HG02759 (cell line): Measurements from ENCODE around the gene NSG2.
"Not testable (repeated sequence)": the region's sequence is repeated elsewhere in the genome, so short reads cannot be mapped to it uniquely, and the experiment has no call there.

Experiments
- ATAC-seq: cut with Tn5 transposase; IDR thresholded peaks from one replicate; pipeline ENCODE4 v1.9.1; 2021; ENCODE audit warnings: mild to moderate bottlenecking, moderate library complexity; ENCODE audit not compliant: unreplicated experiment

The NSG2 gene

GRCh38 chr5:174045470-174046025 lies at the start of gene NSG2:
NSG2 (plus strand) TSS chr5:174045706; CDS start chr5:174046756, 1,050 bp downstream.
- ATAC-seq = peak; percentile 92

- ATAC-seq = no peak
Observed at GRCh38 chr5:173997331-173997730, 48.2 kb upstream of the NSG2 start.

GRCh38 chr5:173998531-173998930 lies 47.0 kb upstream of the NSG2 start:
- no peak for ATAC-seq

- ATAC-seq = no peak
Observed at GRCh38 chr5:174000076-174000475, 45.4 kb upstream of the NSG2 start.

GRCh38 chr5:174003795-174004194 lies 41.7 kb upstream of the NSG2 start:
- no peak for ATAC-seq

- no peak for ATAC-seq
Observed at GRCh38 chr5:174008922-174009321, 36.6 kb upstream of the NSG2 start.

GRCh38 chr5:174010365-174010764 lies 35.1 kb upstream of the NSG2 start:
- no peak for ATAC-seq

GRCh38 chr5:174011441-174011840 lies 34.1 kb upstream of the NSG2 start:
- ATAC-seq = no peak

- not testable (repeated sequence) for ATAC-seq
Observed at GRCh38 chr5:174020069-174020927, 25.2 kb upstream of the NSG2 start.

- no peak for ATAC-seq
Observed at GRCh38 chr5:174020928-174021304, 24.6 kb upstream of the NSG2 start.

- ATAC-seq = no peak
Observed at GRCh38 chr5:174022384-174023095, 23.0 kb upstream of the NSG2 start.

GRCh38 chr5:174030286-174030685 lies 15.2 kb upstream of the NSG2 start:
- ATAC-seq = no peak

- no peak for ATAC-seq
Observed at GRCh38 chr5:174044466-174045254, 846 bp upstream of the NSG2 start.

- ATAC-seq = no peak
Observed at GRCh38 chr5:174046558-174046957, 1.1 kb downstream of the NSG2 start.

GRCh38 chr5:174047472-174048099 lies 2.1 kb downstream of the NSG2 start:
- no peak for ATAC-seq

GRCh38 chr5:174052636-174053035 lies 7.1 kb downstream of the NSG2 start:
- no peak for ATAC-seq

- no peak for ATAC-seq
Observed at GRCh38 chr5:174053905-174054304, 8.4 kb downstream of the NSG2 start.

- no peak for ATAC-seq
Observed at GRCh38 chr5:174056064-174056847, 10.8 kb downstream of the NSG2 start.

GRCh38 chr5:174057206-174057605 lies 11.7 kb downstream of the NSG2 start:
- ATAC-seq = no peak
